ENCODE data around the gene SREBF2.

Gene SREBF2

DNA sequence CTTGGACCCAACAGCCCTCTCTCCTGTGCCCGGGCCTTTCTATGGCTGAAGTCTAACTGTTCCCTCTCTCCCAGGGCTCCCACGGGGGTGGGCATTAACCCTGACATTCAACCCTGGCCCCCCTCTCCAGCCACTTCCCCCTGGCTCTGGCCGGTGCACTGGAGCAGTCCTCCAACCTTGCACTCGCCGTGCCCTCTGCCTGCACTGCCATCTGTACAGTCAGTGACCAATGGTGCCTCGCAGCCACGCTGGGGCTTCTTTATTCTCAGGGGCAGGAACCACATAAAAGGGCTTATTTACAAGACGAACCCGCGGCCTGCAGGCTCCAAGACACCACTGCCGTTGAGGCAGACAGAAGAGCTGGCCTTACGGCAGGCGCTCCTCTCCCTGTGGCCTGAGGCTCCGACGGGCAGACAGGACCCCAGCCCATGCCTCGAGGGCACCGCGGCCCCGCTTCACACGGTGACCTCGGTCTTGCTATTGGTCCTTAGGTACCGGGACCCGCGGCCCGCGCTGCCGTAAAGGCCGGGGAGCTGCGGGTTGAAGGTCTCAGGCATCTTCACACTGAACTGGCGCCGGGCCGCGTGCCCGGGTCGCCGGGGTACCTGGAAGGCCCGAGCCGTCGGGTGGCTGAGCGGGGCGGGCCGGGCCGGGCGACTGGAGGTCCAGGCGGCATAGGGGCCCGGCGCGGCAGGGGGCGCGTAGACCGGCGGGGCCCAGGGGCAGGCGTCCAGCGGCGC lies 76.6 kb downstream of the SREBF2 start:
- no peak for DNase-seq

GRCh38 chr22:41910050-41911000 lies 77.4 kb downstream of the SREBF2 start:
- no peak for DNase-seq

- DNase-seq, result no peak
Observed at GRCh38 chr22:41911001-41911611, 78.2 kb downstream of the SREBF2 start.

DNA sequence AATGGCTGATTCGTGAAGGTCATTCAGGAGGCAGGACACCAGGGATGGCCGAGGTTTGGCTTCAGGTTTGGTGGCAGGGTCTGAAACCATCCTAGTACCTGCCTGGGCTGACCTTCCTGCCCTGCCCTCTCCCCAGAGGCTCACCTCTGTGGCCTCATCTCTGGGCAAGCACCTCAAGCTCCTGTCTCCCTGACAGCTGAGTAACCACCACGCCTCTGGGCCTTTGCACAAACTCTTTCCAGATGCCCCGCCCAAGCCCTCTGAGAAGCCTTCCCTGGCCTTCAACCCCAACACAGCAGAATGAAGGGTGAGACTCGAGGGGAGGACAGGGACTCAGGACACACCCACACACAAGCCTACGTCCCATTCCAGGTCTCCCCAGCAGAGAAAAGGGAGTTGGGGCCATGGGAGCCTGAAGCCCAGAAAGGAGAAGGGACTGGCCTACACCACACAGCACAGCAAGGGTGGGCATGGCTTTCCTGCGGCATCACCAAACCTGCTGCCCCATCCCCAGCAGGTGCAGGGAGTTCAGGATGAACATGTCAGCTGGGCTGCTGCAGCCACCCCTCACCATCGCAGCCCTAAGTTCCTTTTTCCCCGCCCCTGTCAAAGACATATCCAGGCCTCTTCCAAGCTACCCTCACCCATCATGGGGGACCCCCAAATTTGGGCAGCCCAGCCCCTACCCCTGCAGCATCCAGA lies 79.6 kb downstream of the SREBF2 start:
- no peak for DNase-seq

DNA sequence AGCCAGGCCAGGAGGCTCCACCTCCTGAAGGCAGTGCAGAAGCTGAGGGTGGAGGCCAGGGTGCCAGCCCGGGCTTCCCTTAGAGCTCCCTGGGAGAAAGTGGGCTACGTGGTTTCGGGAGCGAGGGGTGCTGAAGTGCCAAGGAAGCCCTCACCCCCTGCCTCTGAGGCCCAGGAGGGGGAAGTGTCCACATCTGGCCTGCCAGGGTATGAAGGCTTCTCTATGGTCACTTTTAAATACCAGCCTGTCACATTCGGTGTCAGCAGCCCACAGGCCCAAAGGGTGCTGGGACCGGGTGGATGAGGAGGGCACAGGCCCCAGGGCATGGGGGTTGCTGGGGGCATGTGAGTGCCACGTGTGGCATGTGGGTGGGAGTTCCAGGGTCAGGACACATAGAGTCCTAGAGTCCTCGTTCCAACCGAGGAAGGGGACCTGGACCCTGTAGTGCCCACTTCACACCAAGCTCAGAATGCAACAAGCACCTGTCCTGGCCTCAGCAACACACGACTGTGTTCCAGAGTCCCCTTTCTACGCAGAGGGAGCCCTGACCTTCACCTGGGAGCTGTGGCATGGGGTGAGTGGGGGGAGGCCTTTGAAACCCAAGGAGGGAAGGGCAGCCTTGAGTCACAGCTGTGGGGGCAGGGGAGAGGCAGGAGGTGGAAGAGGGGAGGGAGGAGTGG lies 80.3 kb downstream of the SREBF2 start:
- DNase-seq, result no peak

- DNase-seq, result no peak
Observed at GRCh38 chr22:41913842-41914534, 81.1 kb downstream of the SREBF2 start.

- no peak for DNase-seq
Observed at GRCh38 chr22:41914611-41915034, 81.7 kb downstream of the SREBF2 start.

DNA sequence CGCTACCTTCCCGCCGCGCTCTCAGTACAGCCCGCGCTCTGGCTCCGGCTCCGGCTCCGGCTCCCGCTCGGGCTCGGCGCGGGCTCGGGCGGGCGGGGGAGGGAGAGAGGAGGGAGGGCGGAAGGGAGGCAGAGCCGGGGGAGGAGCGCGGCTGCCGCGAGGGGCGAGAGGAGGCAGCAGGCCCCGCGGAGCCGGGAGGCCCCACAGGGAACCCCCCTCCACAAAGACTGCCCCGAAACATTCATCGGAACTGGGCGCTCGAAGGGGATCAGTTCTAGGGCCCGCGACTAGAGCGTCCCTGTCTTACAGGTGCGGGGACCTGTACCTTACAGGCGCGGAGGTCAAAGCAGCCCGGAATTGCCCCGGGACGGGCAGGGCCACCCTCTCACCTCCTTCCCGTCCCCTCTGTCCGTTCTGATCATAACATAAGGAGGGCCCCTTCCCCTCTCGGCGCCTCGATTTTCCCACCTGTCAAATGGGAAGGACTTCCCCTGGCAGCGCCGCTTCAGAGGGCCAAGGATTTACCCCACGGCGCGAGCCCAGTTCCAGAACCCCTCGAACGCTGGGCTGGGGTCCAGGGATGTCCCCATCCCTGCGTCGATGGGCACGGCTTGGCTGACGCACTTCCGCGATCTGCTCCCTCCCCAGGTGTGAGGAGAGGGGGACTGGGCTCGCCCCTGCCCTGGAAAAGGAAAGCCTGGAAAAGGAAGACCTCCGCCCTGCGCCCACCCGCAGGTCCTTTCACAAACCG lies 82.3 kb downstream of the SREBF2 start, which contains the start of gene SHISA8:
Gene SHISA8 (minus strand): TSS at position 40 of the 751 bp plus-strand sequence. CDS start 407 bp downstream, outside the sequence.
- DNase-seq, result peak; percentile 72

GRCh38 chr22:41915786-41916493 lies 83.0 kb downstream of the SREBF2 start:
- DNase-seq, result no peak

GRCh38 chr22:41916745-41917358 lies 83.9 kb downstream of the SREBF2 start:
- DNase-seq, result no peak

- DNase-seq, result no peak
Observed at GRCh38 chr22:41917375-41917902, 84.5 kb downstream of the SREBF2 start.

DNA sequence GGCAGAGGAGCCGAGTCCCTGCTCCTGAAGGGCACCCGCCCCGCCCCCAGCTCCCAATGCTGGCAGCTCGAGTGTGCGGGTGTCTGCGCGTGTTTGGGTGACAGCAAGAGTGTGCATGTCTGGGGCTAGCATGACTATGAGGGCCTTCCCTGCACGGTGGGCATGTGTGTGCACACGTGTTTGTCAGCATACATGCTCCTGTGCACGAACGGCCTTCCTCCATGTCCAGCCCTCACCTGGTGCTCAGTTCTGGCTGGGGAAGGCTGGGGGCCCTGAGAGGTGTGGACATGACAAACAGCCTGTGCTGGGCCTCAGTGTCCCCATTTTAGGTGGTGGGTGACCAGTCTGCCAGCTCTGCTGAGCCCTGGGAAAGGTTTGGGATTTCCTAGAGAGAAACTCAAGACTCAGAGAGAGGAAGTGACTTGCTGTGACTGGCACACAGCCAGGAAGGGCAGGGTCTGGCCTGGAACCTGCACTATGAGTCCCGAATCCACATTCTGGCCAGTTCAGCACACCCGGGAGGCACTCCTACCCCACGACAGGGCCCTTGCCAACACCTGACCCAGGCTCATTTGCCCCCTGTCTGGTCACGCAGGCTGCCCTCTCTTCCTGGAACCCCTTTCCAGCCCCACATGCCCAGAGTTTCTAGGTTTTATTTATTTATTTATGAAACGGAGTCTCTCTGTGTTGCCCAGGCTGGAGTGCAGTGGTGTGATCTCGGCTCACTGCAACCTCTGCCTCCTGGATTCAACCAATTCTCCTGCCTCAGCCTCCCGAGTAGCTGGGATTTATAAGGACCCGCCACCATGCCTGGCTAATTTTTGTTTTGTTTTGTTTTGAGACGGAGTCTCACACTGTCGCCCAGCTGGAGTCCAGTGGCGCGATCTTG lies 85.2 kb downstream of the SREBF2 start:
- no peak for DNase-seq

GRCh38 chr22:41919357-41920224 lies 86.7 kb downstream of the SREBF2 start:
- no peak for DNase-seq

DNA sequence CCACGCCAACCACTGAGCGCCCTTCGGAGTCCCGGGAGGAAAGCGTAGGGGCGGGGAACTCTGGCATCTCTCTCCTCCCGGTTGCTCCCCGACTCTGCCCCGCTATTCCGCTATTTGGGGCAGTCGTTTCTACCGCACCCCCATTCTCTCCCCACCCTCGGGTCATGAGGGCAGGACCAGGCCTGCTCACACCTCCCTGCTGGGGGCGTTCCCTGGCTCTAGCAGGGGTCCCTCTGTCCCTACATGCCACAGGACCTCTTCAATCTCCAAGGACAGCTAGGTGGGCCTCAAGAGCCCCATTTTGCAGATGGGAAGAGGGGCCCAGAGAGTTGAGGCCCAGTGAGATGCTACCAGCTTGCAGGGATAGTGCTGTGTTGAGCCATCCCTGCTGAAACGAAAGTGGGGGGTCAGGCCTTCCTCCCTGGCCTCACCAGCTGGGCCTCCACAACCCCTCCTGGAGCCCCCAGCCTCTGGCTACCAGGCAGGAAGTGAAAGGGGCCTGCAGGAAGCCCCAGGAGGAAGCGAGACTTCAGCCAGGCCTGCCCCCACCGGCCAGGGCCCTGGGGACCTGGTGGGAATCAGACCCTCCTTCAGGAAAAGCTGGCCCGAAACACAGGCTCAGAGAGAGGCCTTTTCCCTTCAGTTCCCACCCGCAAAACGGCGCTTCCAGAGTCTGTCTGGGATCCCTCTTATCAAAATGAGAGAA lies 87.5 kb downstream of the SREBF2 start:
- no peak for DNase-seq

DNA sequence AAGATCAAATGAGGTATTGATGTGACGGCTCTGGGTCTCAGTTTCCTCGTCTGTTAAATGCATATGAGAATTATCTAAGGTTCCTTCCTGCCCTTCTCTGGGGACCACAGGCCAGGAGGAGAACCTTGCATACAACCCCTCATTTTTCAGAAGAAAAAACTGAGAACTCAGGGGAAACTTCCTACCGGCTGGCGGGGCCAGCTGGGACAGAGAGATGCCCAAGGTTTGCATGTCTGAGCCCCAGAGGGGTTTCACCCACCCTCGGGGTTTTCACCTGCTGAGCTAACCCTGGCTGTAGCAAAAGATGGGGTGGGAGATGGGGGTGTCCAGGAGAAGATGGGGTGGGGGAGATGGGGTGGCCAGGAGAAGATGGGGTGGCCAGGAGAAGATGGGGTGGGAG lies 89.4 kb downstream of the SREBF2 start:
- DNase-seq, result no peak

GRCh38 chr22:41922940-41923594 lies 90.2 kb downstream of the SREBF2 start:
- no peak for DNase-seq

All from right forelimb (tissue), 1 donor.